SK-N-SH treated with all-trans-retinoic acid at 6 μM for 48 hours (cell line): ENCODE measurements around the gene CA7.

ENCODE experiments used
- ATAC-seq: fragments of 200-7000 bp; cut with Tn5 transposase; 3 replicates; pipeline ENCODE4 v1.9.1; 2020; ENCODE audit warnings: mild to moderate bottlenecking, moderate library complexity
- ARNTL ChIP-seq: fragments of 450-650 bp; formaldehyde crosslinking; IDR thresholded peaks from 2 replicates; pipeline ENCODE4 v1.5.0; 2020; ENCODE audit warnings: low read depth, mild to moderate bottlenecking, moderate library complexity, borderline replicate concordance
- BACH2 ChIP-seq: fragments of 250-450 bp; sonication (Bioruptor Pico); IDR thresholded peaks from 2 replicates; pipeline ENCODE4 v1.9.0; 2021; ENCODE audit warnings: mild to moderate bottlenecking, borderline replicate concordance
- CSDC2 ChIP-seq: fragments of 250-450 bp; sonication (Bioruptor Pico); IDR thresholded peaks from 2 replicates; pipeline ENCODE4 v1.5.0; 2020; ENCODE audit warnings: mild to moderate bottlenecking, moderate library complexity
- GLIS3 ChIP-seq: fragments of 250-450 bp; sonication (Bioruptor Pico); IDR thresholded peaks from 2 replicates; pipeline ENCODE4 v1.5.0; 2020; ENCODE audit warnings: mild to moderate bottlenecking, moderate library complexity
- ISL1 ChIP-seq: fragments of 250-450 bp; sonication (Bioruptor Pico); IDR thresholded peaks from 2 replicates; pipeline ENCODE4 v2.1.2; 2022; ENCODE audit warnings: mild to moderate bottlenecking, moderate library complexity
- OSR1 ChIP-seq: fragments of 250-450 bp; sonication (Bioruptor Pico); IDR thresholded peaks from 2 replicates; pipeline ENCODE4 v1.8.0; 2022; ENCODE audit warnings: moderate library complexity, mild to moderate bottlenecking, inconsistent platforms
- PATZ1 ChIP-seq: fragments of 250-450 bp; sonication (Bioruptor Pico); IDR thresholded peaks from 2 replicates; pipeline ENCODE4 v1.8.0; 2020; ENCODE audit warnings: mild to moderate bottlenecking, moderate library complexity, borderline replicate concordance
- PPARA ChIP-seq: fragments of 250-450 bp; sonication (Bioruptor Pico); IDR thresholded peaks from 2 replicates; pipeline ENCODE4 v1.5.0; 2020; ENCODE audit warnings: mild to moderate bottlenecking, borderline replicate concordance
- RARB ChIP-seq: fragments of 250-450 bp; sonication (Bioruptor Pico); IDR thresholded peaks from 2 replicates; pipeline ENCODE4 v1.8.0; 2021; ENCODE audit warnings: mild to moderate bottlenecking, moderate library complexity
- ZFP3 ChIP-seq: fragments of 250-450 bp; sonication (Bioruptor Pico); IDR thresholded peaks from 2 replicates; pipeline ENCODE4 v1.5.0; 2020; ENCODE audit warnings: mild to moderate bottlenecking, moderate library complexity
- ZNF565 ChIP-seq: fragments of 450-650 bp; formaldehyde crosslinking; conservative IDR thresholded peaks from 2 replicates; pipeline ENCODE4 v1.5.0; 2020; ENCODE audit warnings: low read depth, mild to moderate bottlenecking, moderate library complexity
- ZNF70 ChIP-seq: fragments of 450-650 bp; formaldehyde crosslinking; IDR thresholded peaks from 2 replicates; pipeline ENCODE4 v1.5.0; 2020; ENCODE audit warnings: mild to moderate bottlenecking, moderate library complexity
- ZNF8 ChIP-seq: fragments of 450-650 bp; formaldehyde crosslinking; IDR thresholded peaks from 2 replicates; pipeline ENCODE4 v1.5.0; 2020; ENCODE audit warnings: mild to moderate bottlenecking, moderate library complexity
- TF ChIP-seq, protein P1 (sequence below): fragments of 250-450 bp; sonication (Bioruptor Pico); IDR thresholded peaks from 2 replicates; pipeline ENCODE4 v1.5.1; 2021; ENCODE audit warnings: mild to moderate bottlenecking, moderate library complexity
- TF ChIP-seq, protein P2 (sequence below): fragments of 250-450 bp; sonication (Bioruptor Pico); IDR thresholded peaks from 2 replicates; pipeline ENCODE4 v1.5.0; 2020; ENCODE audit warnings: mild to moderate bottlenecking, moderate library complexity
- TF ChIP-seq, protein P3 (sequence below): fragments of 250-450 bp; sonication (Bioruptor Pico); IDR thresholded peaks from 2 replicates; pipeline ENCODE4 v1.8.0; 2021; ENCODE audit warnings: low read depth, mild to moderate bottlenecking, moderate library complexity, borderline replicate concordance
- TF ChIP-seq, protein P4 (sequence below): fragments of 250-450 bp; sonication (Bioruptor Pico); IDR thresholded peaks from 2 replicates; pipeline ENCODE4 v1.5.1; 2020; ENCODE audit warnings: low read depth, mild to moderate bottlenecking, moderate library complexity

The CA7 gene

DNA sequence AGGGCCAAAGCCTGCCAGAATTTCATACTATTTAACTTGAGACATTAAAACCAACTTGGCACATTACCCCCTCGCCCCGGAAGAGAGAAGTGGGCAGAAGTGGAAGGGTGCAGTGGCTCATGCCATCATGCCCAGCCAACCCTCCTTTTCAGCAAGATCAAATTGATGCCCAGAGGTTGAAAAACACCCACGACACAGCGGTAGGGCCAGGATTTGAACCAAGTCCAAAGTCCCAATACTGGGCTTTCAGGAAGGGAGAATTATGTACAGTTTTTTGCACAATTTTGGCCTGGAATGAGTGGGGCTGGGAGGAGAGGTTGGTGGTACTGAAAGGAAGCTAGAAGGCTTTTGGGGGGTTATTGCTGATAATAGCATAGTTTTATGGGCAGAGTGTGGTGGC, 47.1 kb downstream of the CA7 start:
- no peak for ATAC-seq
- TF ChIP-seq BACH2 (CRISPR knock-in tag): no peak
- no peak for TF ChIP-seq GLIS3 (CRISPR knock-in tag)
- TF ChIP-seq ARNTL: no peak
- TF ChIP-seq, protein P1, sequence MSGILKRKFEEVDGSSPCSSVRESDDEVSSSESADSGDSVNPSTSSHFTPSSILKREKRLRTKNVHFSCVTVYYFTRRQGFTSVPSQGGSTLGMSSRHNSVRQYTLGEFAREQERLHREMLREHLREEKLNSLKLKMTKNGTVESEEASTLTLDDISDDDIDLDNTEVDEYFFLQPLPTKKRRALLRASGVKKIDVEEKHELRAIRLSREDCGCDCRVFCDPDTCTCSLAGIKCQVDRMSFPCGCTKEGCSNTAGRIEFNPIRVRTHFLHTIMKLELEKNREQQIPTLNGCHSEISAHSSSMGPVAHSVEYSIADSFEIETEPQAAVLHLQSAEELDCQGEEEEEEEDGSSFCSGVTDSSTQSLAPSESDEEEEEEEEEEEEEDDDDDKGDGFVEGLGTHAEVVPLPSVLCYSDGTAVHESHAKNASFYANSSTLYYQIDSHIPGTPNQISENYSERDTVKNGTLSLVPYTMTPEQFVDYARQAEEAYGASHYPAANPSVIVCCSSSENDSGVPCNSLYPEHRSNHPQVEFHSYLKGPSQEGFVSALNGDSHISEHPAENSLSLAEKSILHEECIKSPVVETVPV (CRISPR knock-in tag): no peak
- TF ChIP-seq CSDC2 (CRISPR knock-in tag): no peak
- no peak for TF ChIP-seq ISL1 (CRISPR knock-in tag)

DNA sequence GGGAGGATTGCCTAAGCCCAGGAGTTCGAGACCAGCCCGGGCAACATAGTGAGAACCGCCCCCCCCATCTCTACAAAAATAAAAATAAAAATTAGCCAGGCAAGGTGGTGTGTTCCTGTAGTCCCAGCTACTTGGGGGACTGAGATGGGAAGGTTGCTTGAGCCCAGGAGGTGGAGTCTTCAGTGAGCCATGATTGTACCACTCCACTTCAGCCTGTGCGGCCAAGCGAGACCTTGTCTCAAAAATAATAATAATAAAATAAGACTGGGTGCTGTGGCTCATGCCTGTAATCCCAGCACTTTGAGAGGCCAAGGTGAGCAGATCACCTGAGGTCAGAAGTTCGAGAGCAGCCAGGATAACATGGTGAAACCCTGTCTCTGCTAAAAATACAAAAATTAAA, 47.6 kb downstream of the CA7 start:
- TF ChIP-seq ZNF70 (CRISPR knock-in tag) (no peak), PATZ1 (CRISPR knock-in tag) (no peak), PPARA (CRISPR knock-in tag) (no peak), RARB (CRISPR knock-in tag) (no peak), ZNF565 (CRISPR knock-in tag) (no peak), ZNF8 (CRISPR knock-in tag) (no peak), ZFP3 (CRISPR knock-in tag) (no peak)
- TF ChIP-seq, protein P2, sequence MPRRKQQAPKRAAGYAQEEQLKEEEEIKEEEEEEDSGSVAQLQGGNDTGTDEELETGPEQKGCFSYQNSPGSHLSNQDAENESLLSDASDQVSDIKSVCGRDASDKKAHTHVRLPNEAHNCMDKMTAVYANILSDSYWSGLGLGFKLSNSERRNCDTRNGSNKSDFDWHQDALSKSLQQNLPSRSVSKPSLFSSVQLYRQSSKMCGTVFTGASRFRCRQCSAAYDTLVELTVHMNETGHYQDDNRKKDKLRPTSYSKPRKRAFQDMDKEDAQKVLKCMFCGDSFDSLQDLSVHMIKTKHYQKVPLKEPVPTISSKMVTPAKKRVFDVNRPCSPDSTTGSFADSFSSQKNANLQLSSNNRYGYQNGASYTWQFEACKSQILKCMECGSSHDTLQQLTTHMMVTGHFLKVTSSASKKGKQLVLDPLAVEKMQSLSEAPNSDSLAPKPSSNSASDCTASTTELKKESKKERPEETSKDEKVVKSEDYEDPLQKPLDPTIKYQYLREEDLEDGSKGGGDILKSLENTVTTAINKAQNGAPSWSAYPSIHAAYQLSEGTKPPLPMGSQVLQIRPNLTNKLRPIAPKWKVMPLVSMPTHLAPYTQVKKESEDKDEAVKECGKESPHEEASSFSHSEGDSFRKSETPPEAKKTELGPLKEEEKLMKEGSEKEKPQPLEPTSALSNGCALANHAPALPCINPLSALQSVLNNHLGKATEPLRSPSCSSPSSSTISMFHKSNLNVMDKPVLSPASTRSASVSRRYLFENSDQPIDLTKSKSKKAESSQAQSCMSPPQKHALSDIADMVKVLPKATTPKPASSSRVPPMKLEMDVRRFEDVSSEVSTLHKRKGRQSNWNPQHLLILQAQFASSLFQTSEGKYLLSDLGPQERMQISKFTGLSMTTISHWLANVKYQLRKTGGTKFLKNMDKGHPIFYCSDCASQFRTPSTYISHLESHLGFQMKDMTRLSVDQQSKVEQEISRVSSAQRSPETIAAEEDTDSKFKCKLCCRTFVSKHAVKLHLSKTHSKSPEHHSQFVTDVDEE (CRISPR knock-in tag): no peak
- TF ChIP-seq, protein P3, sequence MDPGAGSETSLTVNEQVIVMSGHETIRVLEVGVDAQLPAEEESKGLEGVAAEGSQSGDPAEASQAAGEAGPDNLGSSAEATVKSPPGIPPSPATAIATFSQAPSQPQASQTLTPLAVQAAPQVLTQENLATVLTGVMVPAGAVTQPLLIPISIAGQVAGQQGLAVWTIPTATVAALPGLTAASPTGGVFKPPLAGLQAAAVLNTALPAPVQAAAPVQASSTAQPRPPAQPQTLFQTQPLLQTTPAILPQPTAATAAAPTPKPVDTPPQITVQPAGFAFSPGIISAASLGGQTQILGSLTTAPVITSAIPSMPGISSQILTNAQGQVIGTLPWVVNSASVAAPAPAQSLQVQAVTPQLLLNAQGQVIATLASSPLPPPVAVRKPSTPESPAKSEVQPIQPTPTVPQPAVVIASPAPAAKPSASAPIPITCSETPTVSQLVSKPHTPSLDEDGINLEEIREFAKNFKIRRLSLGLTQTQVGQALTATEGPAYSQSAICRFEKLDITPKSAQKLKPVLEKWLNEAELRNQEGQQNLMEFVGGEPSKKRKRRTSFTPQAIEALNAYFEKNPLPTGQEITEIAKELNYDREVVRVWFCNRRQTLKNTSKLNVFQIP (CRISPR knock-in tag): no peak
- no peak for ATAC-seq

DNA sequence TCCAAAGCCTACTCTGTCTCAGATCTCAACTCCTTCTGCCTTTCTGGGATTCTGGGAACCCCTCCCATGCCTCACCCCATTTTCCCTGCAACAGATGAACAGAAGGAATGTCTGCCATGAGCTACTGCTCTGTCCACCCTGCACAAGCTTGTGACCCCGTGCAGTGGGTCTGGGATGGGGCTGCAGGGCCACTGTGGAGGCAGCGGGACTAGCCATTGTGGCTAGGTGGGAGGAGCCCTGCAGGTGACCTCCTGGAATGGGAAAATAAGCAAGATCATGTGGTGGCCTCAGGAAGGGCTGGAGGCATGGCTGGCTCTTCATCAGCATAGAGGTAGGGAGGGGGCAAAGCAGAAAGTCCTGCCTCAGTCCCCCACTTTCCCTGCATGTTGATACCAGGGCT, 49.8 kb downstream of the CA7 start:
- ATAC-seq: no peak
- TF ChIP-seq, protein P4, sequence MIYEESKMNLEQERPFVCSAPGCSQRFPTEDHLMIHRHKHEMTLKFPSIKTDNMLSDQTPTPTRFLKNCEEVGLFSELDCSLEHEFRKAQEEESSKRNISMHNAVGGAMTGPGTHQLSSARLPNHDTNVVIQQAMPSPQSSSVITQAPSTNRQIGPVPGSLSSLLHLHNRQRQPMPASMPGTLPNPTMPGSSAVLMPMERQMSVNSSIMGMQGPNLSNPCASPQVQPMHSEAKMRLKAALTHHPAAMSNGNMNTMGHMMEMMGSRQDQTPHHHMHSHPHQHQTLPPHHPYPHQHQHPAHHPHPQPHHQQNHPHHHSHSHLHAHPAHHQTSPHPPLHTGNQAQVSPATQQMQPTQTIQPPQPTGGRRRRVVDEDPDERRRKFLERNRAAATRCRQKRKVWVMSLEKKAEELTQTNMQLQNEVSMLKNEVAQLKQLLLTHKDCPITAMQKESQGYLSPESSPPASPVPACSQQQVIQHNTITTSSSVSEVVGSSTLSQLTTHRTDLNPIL: no peak
- TF ChIP-seq, protein P1 (CRISPR knock-in tag): no peak
- TF ChIP-seq OSR1 (no peak), ZNF565 (CRISPR knock-in tag) (no peak), PPARA (CRISPR knock-in tag) (no peak)
- TF ChIP-seq, protein P3 (CRISPR knock-in tag): no peak
- TF ChIP-seq, all 23 proteins: peak for 0
